ENCODE measurements around the gene MIEN1.

MIEN1 gene

GRCh38 chr17:39704821-39705551 lies 25.3 kb downstream of the MIEN1 start:
- no peak for DNase-seq (ENCODE audit: low spot score)
- H3K27ac ChIP-seq = peak overlapping the region; percentile 60
- TF ChIP-seq CTCF (conservative IDR thresholded peaks at IDR 0.05; ENCODE audit: low read depth) = no peak
- CTCF ChIA-PET = interaction anchor here (0.6 to 2.3 kb wide), 5 partner anchors 11 to 543 kb away, joined by 3 to 11 read pairs (median 3); partner anchors contain the start of gene MIEN1
- POLR2A ChIA-PET (ENCODE audit: low non-redundant PET) = interaction anchor here (0.6 kb wide), 1 partner anchor 16 kb away, joined by 3 read pairs; no protein-coding TSS in a partner anchor

- no peak for TF ChIP-seq CTCF (conservative IDR thresholded peaks at IDR 0.05; ENCODE audit: low read depth)
These were observed 26.4 kb downstream of the MIEN1 start for GRCh38 chr17:39703913-39704312.

GRCh38 chr17:39702901-39703893 lies 27.1 kb downstream of the MIEN1 start:
- ChIA-PET POLR2A (ENCODE audit: low non-redundant PET) (no interaction called here), CTCF (interaction anchor here (0.6 to 0.8 kb wide), 2 partner anchors 15 to 27 kb away, joined by 4 to 5 read pairs; partner anchors contain the start of gene MIEN1)
- peak overlapping the region; percentile 60 for H3K27ac ChIP-seq
- DNase-seq (ENCODE audit: low spot score) = no peak
- TF ChIP-seq CTCF (conservative IDR thresholded peaks at IDR 0.05; ENCODE audit: low read depth) = no peak

More at GRCh38 chr17:39703913-39704312, 26.4 kb downstream of the MIEN1 start:
- no peak for DNase-seq (ENCODE audit: low spot score)
- CTCF ChIA-PET = interaction anchor here (0.6 to 0.8 kb wide), 2 partner anchors 27 to 250 kb away, joined by 5 to 14 read pairs; partner anchors contain the start of gene MIEN1
- POLR2A ChIA-PET (ENCODE audit: low non-redundant PET) = no interaction called here
- peak overlapping the region; percentile 60; the same call in 1 of the 2 replicates for H3K27ac ChIP-seq

- no peak for DNase-seq (ENCODE audit: low spot score)
- no peak for TF ChIP-seq CTCF (conservative IDR thresholded peaks at IDR 0.05; ENCODE audit: low read depth)
- POLR2A ChIA-PET (ENCODE audit: low non-redundant PET) = interaction anchor here (0.6 to 0.9 kb wide), 2 partner anchors 28 to 412 kb away, joined by 3 to 4 read pairs; partner anchors contain the start of gene MIEN1
- CTCF ChIA-PET = interaction anchor here (0.6 to 1.0 kb wide), 3 partner anchors 48 to 122 kb away, joined by 3 read pairs; no protein-coding TSS in a partner anchor
- peak overlapping the region; percentile 75 for H3K27ac ChIP-seq
These were observed 28.4 kb downstream of the MIEN1 start for GRCh38 chr17:39701784-39702422.

- H3K27ac ChIP-seq = peak overlapping the region; percentile 75
- POLR2A ChIA-PET (ENCODE audit: low non-redundant PET) = interaction anchor here (0.9 kb wide), 1 partner anchor 29 kb away, joined by 3 read pairs; the partner anchor contains the start of gene MIEN1
- TF ChIP-seq CTCF (conservative IDR thresholded peaks at IDR 0.05; ENCODE audit: low read depth) = no peak
- CTCF ChIA-PET = interaction anchor here (0.8 to 1.6 kb wide), 3 partner anchors 28 to 47 kb away, joined by 3 read pairs; partner anchors contain the start of gene PNMT
- DNase-seq (ENCODE audit: low spot score) = peak; percentile 26
These were observed 29.1 kb downstream of the MIEN1 start for GRCh38 chr17:39701012-39701783.

All from RWPE1 (cell line).